PC-3 (cell line): ENCODE data around the gene CALM1.

ENCODE experiments used
- CTCF ChIP-seq: fragments of 300-600 bp; sonication (generic); conservative IDR thresholded peaks from 2 replicates; pipeline ENCODE4 v1.5.1; 2017; ENCODE audit warnings: antibody characterized with exemption, low read depth, mild to moderate bottlenecking, low read length
- EZH2 ChIP-seq: fragments of 300-600 bp; sonication (generic); IDR thresholded peaks from one replicate; pipeline ENCODE4 v1.6.1; 2017; ENCODE audit warnings: antibody characterized with exemption, mild to moderate bottlenecking, low read length; ENCODE audit not compliant: unreplicated experiment

DNA sequence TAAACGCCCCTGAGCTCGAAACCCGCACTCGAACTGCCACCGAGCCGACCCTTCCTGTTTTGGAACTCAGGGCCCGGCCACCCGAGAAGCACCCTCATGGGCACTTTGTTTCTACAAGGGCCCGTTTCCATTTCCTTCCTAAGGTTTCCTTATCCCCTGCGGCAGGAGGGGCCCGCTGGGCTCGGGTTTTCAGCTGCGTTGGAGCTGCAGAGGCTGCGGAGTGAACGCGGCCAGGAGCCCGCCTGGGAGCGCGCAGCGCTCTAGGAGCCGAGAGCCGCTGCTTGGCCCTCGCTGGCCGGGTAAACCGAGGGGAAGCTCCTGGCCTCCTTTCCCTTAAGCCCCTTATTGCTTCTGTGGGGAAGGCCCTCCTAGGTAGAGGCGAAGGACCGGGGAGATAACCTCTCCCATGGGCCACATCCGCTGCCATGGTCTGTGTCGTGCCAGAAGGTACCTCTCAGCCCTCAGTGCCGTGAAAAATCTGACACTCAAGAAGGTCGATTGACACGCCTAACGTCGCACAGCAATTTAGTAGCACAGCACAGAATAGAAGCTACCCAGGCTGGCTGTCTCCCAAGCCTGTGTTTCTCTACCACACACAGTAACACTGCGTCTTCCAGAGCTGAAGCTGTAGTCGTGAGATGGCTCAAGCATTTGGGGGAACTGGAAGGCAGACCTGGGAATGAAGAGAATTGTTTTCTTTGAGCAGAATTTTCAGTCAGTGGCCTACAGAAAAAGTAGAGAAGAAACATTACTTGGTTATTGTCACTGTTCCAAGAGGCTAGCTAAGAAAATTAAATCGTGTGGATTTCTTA lies 12.9 kb upstream of the CALM1 start:
- TF ChIP-seq CTCF (no peak), EZH2 (no peak)
